H9 (cell line): ENCODE results near the gene CTDSPL. TPM values are rescaled to one million over a fixed set of nuclear protein-coding genes. Genes with fewer than 3 reads are reported as not detected.

Experiments
- DNase-seq: peaks from one replicate; pipeline ENCODE4 v3.0.0-alpha.2; 2017
- H2AFZ ChIP-seq: one replicate; pipeline ENCODE4 v1.6.1; 2013; ENCODE audit warnings: mild to moderate bottlenecking, low read length, control low read depth, moderate library complexity
- H2AK5ac ChIP-seq: 2 replicates; pipeline ENCODE4 v1.6.1; 2013; ENCODE audit warnings: low read length, control low read depth, mixed read lengths; ENCODE audit not compliant: insufficient read length
- H2BK120ac ChIP-seq: one replicate; pipeline ENCODE4 v1.6.1; 2013; ENCODE audit warnings: low read depth, mild to moderate bottlenecking, low read length, control low read depth, inconsistent platforms; ENCODE audit not compliant: poor library complexity, severe bottlenecking
- H2BK12ac ChIP-seq: 2 replicates; pipeline ENCODE4 v1.6.1; 2013; ENCODE audit warnings: low read length, control low read depth, mixed read lengths, low read depth; ENCODE audit not compliant: insufficient read length
- H2BK15ac ChIP-seq: 2 replicates; pipeline ENCODE4 v1.6.1; 2013; ENCODE audit warnings: low read depth, low read length, control low read depth
- H2BK20ac ChIP-seq: one replicate; pipeline ENCODE4 v1.6.1; 2013; ENCODE audit warnings: low read depth, mild to moderate bottlenecking, low read length, control low read depth, inconsistent platforms; ENCODE audit not compliant: poor library complexity, severe bottlenecking
- H2BK5ac ChIP-seq: 2 replicates; pipeline ENCODE4 v1.6.1; 2013; ENCODE audit warnings: low read length, control low read depth, mixed read lengths; ENCODE audit not compliant: insufficient read length
- H3K14ac ChIP-seq: 2 replicates; pipeline ENCODE4 v1.6.1; 2013; ENCODE audit warnings: low read length, control low read depth; ENCODE audit not compliant: insufficient read depth
- H3K18ac ChIP-seq: 2 replicates; pipeline ENCODE4 v1.6.1; 2013; ENCODE audit warnings: low read depth, mild to moderate bottlenecking, mixed read lengths, low read length, control low read depth; ENCODE audit not compliant: insufficient read length
- H3K23ac ChIP-seq: 2 replicates; pipeline ENCODE4 v1.6.1; 2013; ENCODE audit warnings: low read length, control low read depth, mixed read lengths, low read depth; ENCODE audit not compliant: insufficient read length
- H3K23me2 ChIP-seq: 2 replicates; pipeline ENCODE4 v1.6.1; 2013; ENCODE audit warnings: low read depth, mild to moderate bottlenecking, mixed read lengths, low read length, control low read depth; ENCODE audit not compliant: insufficient read length, poor library complexity, severe bottlenecking
- H3K27ac ChIP-seq: 2 replicates; pipeline ENCODE4 v1.5.1; 2013; ENCODE audit warnings: low read length, control low read depth, mixed read lengths, low read depth; ENCODE audit not compliant: insufficient read length
- H3K27me3 ChIP-seq: 2 replicates; pipeline ENCODE4 v1.6.1; 2013; ENCODE audit warnings: low read length, control low read depth, inconsistent platforms; ENCODE audit not compliant: insufficient read depth
- H3K4ac ChIP-seq: 2 replicates; pipeline ENCODE4 v1.6.1; 2013; ENCODE audit warnings: low read depth, mild to moderate bottlenecking, control low read depth, inconsistent platforms, low read length, moderate library complexity
- H3K4me1 ChIP-seq: 2 replicates; pipeline ENCODE4 v1.6.1; 2013; ENCODE audit warnings: low read length, control low read depth, inconsistent platforms; ENCODE audit not compliant: insufficient read depth
- H3K4me2 ChIP-seq: 2 replicates; pipeline ENCODE4 v1.6.1; 2013; ENCODE audit warnings: low read length, control low read depth, mixed read lengths; ENCODE audit not compliant: insufficient read length, insufficient read depth
- H3K56ac ChIP-seq: 2 replicates; pipeline ENCODE4 v1.6.1; 2013; ENCODE audit warnings: low read depth, mild to moderate bottlenecking, mixed read lengths, low read length, control low read depth; ENCODE audit not compliant: insufficient read length
- H3K79me1 ChIP-seq: 2 replicates; pipeline ENCODE4 v1.6.1; 2013; ENCODE audit warnings: low read depth, mild to moderate bottlenecking, moderate library complexity, low read length, control low read depth, inconsistent platforms; ENCODE audit not compliant: insufficient read depth, poor library complexity, severe bottlenecking
- H3K79me2 ChIP-seq: 2 replicates; pipeline ENCODE4 v1.6.1; 2013; ENCODE audit warnings: low read length, control low read depth, inconsistent platforms; ENCODE audit not compliant: insufficient read depth
- H3K9ac ChIP-seq: 2 replicates; pipeline ENCODE4 v1.6.1; 2013; ENCODE audit warnings: low read length, control low read depth, mixed read lengths; ENCODE audit not compliant: insufficient read length; ENCODE audit errors: extremely low read depth
- H3K9me3 ChIP-seq: one replicate; pipeline ENCODE4 v1.6.1; 2013; ENCODE audit warnings: low read depth, low read length, inconsistent platforms; ENCODE audit not compliant: control insufficient read depth
- H3T11ph ChIP-seq: one replicate; pipeline ENCODE4 v1.6.1; 2013; ENCODE audit warnings: mild to moderate bottlenecking, low read length, control low read depth, inconsistent platforms
- H4K20me1 ChIP-seq: one replicate; pipeline ENCODE4 v1.6.1; 2013; ENCODE audit not compliant: control insufficient read depth, insufficient read length, insufficient read depth
- H4K5ac ChIP-seq: 2 replicates; pipeline ENCODE4 v1.6.1; 2013; ENCODE audit warnings: low read depth, mild to moderate bottlenecking, mixed read lengths, low read length, control low read depth; ENCODE audit not compliant: insufficient read length
- H4K8ac ChIP-seq: replicated peaks from 2 replicates; pipeline ENCODE4 v1.6.1; 2013; ENCODE audit warnings: low read length, control low read depth, mixed read lengths, low read depth; ENCODE audit not compliant: insufficient read length
- H4K91ac ChIP-seq: 2 replicates; pipeline ENCODE4 v1.6.1; 2013; ENCODE audit warnings: low read depth, mild to moderate bottlenecking, moderate library complexity, mixed read lengths, low read length, control low read depth; ENCODE audit not compliant: insufficient read length
- H3K27ac Mint-ChIP-seq, 3 experiments: 2 replicates in 2 of 3; 3 replicates in 1 of 3; pipeline ENCODE4 v1.8.0; 2020 to 2021; ENCODE audit warnings: mixed read lengths in 3 of 3, mild to moderate bottlenecking in 1 of 3, moderate library complexity in 1 of 3
- H3K27me3 Mint-ChIP-seq: 2 replicates; pipeline ENCODE4 v1.8.0; 2021; ENCODE audit warnings: low read depth, mild to moderate bottlenecking, moderate library complexity, mixed read lengths
- H3K36me3 Mint-ChIP-seq, 3 experiments: 2 replicates in 2 of 3; 3 replicates in 1 of 3; pipeline ENCODE4 v1.8.0; 2020 to 2021; ENCODE audit warnings: low read depth in 3 of 3, mixed read lengths in 3 of 3; ENCODE audit not compliant: insufficient read depth in 1 of 3
- H3K4me1 Mint-ChIP-seq, 2 experiments: 2 replicates each; pipeline ENCODE4 v1.8.0; 2020; ENCODE audit warnings: mixed read lengths in 2 of 2
- H3K4me3 Mint-ChIP-seq, 2 experiments: 2 replicates in 1 of 2; 3 replicates in 1 of 2; pipeline ENCODE4 v1.8.0; 2020 to 2021; ENCODE audit warnings: mild to moderate bottlenecking in 2 of 2, mixed read lengths in 2 of 2, moderate library complexity in 1 of 2
- H3K9me3 Mint-ChIP-seq, 2 experiments: 2 replicates in 1 of 2; 3 replicates in 1 of 2; pipeline ENCODE4 v1.8.0; 2020; ENCODE audit warnings: mild to moderate bottlenecking in 2 of 2, mixed read lengths in 2 of 2, moderate library complexity in 1 of 2
- WGBS: extraction: QIAGEN DNeasy Blood & Tissue Kit; methylation state at CpG from one replicate; pipeline ENCODE4 v1.1.7; 2013; ENCODE audit warnings: missing lambda C conversion rate, low lambda C conversion rate, mixed read lengths; ENCODE audit not compliant: insufficient read length; ENCODE audit errors: extremely low coverage; 5-methylcytosine and 5-hydroxymethylcytosine counted together
- total RNA-seq: library from RNA; stranded (reverse); gene quantifications from 2 replicates; pipeline ENCODE4 v1.2.1, GENCODE V29; 2021
- TF ChIP-seq, protein P1 (sequence below): fragments of 200-600 bp; sonication (generic); conservative IDR thresholded peaks from 3 replicates; pipeline ENCODE4 v1.8.0; 2021; ENCODE audit warnings: antibody characterized with exemption, mild to moderate bottlenecking

Gene CTDSPL
- total RNA-seq, 1 experiment from 2014 or later = 20.8 TPM

DNA sequence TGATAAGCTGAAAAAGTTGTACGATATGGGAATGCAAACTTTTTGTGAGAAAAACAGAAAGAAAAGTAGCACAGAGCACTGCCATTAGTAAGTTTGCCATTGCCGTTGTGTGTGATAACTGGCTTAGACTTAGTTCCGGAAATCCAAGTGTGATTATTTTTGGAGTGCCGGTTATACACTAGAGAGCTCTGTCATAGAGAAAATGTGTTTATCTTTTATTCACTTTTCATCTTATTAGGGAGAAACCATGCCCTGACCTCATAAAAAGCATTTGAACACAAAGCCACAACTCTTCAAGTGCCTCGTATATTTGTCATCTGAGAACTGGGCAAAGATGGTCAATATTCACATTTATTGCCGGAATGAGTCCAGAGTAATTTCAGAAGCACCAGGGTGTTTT is 36.1 kb downstream of the CTDSPL start:
- no peak for DNase-seq
- Histone ChIP-seq H3K9me3 (no peaks in the 10 kb centered on the region), H3K27me3 (no peaks in the 10 kb centered on the region), H3K79me1 (no peaks in the 10 kb centered on the region), H2AFZ (no peak overlapping the region), H3K4me1 (peaks cover 6% of the 10 kb centered on the region; the same call in 1 of the 2 replicates), H2BK5ac (no peak overlapping the region), H3K23me2 (no peaks in the 10 kb centered on the region), H2BK15ac (no peak overlapping the region), H3K23ac (no peak overlapping the region), H3K4me2 (no peak overlapping the region), H3K56ac (no peak overlapping the region), H4K5ac (no peak overlapping the region), H3K18ac (no peak overlapping the region), H4K8ac (no peak overlapping the region), H3K27ac (no peak overlapping the region), H2AK5ac (no peak overlapping the region), H3T11ph (no peak overlapping the region), H3K79me2 (no peaks in the 10 kb centered on the region), H2BK120ac (no peak overlapping the region), H4K20me1 (no peaks in the 10 kb centered on the region), H3K14ac (no peak overlapping the region), H2BK12ac (no peak overlapping the region), H3K4ac (no peak overlapping the region), H3K9ac (no peak overlapping the region), H2BK20ac (no peak overlapping the region), H4K91ac (no peak overlapping the region)
- no peak overlapping the region for H3K4me3 Mint-ChIP-seq
- no peaks in the 10 kb centered on the region for H3K9me3 Mint-ChIP-seq
- peaks cover 16 to 17% of the 10 kb centered on the region in 2 experiments for H3K4me1 Mint-ChIP-seq
- TF ChIP-seq, protein P1, sequence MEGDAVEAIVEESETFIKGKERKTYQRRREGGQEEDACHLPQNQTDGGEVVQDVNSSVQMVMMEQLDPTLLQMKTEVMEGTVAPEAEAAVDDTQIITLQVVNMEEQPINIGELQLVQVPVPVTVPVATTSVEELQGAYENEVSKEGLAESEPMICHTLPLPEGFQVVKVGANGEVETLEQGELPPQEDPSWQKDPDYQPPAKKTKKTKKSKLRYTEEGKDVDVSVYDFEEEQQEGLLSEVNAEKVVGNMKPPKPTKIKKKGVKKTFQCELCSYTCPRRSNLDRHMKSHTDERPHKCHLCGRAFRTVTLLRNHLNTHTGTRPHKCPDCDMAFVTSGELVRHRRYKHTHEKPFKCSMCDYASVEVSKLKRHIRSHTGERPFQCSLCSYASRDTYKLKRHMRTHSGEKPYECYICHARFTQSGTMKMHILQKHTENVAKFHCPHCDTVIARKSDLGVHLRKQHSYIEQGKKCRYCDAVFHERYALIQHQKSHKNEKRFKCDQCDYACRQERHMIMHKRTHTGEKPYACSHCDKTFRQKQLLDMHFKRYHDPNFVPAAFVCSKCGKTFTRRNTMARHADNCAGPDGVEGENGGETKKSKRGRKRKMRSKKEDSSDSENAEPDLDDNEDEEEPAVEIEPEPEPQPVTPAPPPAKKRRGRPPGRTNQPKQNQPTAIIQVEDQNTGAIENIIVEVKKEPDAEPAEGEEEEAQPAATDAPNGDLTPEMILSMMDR = no peak
- no peaks in the 10 kb centered on the region; a peak in 1 of 7 replicates for H3K36me3 Mint-ChIP-seq
- no peak overlapping the region for H3K27ac Mint-ChIP-seq
- H3K27me3 Mint-ChIP-seq = no peaks in the 10 kb centered on the region
- WGBS = no CpG with 5 or more reads among the region's 6 CpGs
